Psoas muscle (tissue), 8 donors: ENCODE results near the gene UBR3. TPM values are rescaled to one million over a fixed set of nuclear protein-coding genes. Genes with fewer than 3 reads are reported as not detected.

Experiments used
- ATAC-seq, 4 donors: fragments of 200-7000 bp; cut with Tn5 transposase; one replicate each; pipeline ENCODE4 v1.9.1; 2020; ENCODE audit warnings: moderate library complexity in 3 of 4, mild to moderate bottlenecking in 2 of 4
- DNase-seq, 2 donors: peaks; one replicate each; pipeline ENCODE4 v3.0.0-alpha.2; 2020
- H3K27ac ChIP-seq: fragments of 200-600 bp; one replicate; pipeline ENCODE4 v1.8.0; 2022
- H3K27me3 ChIP-seq, 3 donors: fragments of 200-600 bp in 1 of 3; one replicate each; pipeline versions ENCODE4 v1.6.1 to v1.8.0; 2013 to 2022; ENCODE audit warnings: low read length in 2 of 3, mild to moderate bottlenecking in 2 of 3, moderate library complexity in 1 of 3; ENCODE audit not compliant: insufficient read depth in 3 of 3
- H3K36me3 ChIP-seq, 2 donors: fragments of 200-600 bp in 1 of 2; one replicate each; pipeline versions ENCODE4 v1.6.1 to v1.8.0; 2013 to 2022; ENCODE audit warnings: low read depth in 1 of 2, mild to moderate bottlenecking in 1 of 2, moderate library complexity in 1 of 2; ENCODE audit not compliant: insufficient read depth in 1 of 2
- H3K4me1 ChIP-seq: fragments of 200-600 bp; one replicate; pipeline ENCODE4 v1.8.0; 2022
- H3K4me3 ChIP-seq: fragments of 200-600 bp; one replicate; pipeline ENCODE4 v1.8.0; 2022; ENCODE audit warnings: mild to moderate bottlenecking
- H3K9me3 ChIP-seq: fragments of 200-600 bp; one replicate; pipeline ENCODE4 v1.8.0; 2022
- WGBS, 3 donors: extraction: QIAGEN DNeasy Blood & Tissue Kit; methylation state at CpG; one replicate each; pipeline versions ENCODE4 v1.1.6 to v1.1.7; 2013; 5-methylcytosine and 5-hydroxymethylcytosine counted together
- intact Hi-C, 2 donors: fragments of 100-400 bp; cut with DNase I; formaldehyde crosslinking; loops; one replicate each; pipeline versions ENCODE4 v1.11.0 to v1.14.2; 2022
- polyA plus RNA-seq, 3 donors: library from polyadenylated mRNA; stranded (reverse); fragments of 200-250 nt; gene quantifications; one replicate each; pipeline ENCODE4 v1.2.3, GENCODE V29; 2013
- total RNA-seq, 4 donors: library from RNA; stranded (reverse); fragmentation: NEBNext Ultra II Directional in 2 of 4; extraction: Animal tissue kit (Norgen Biotek cat#: 25700) in 2 of 4; gene quantifications; one replicate each; pipeline versions ENCODE4 v1.2.1 to v1.2.4, GENCODE V29; 2021 to 2023
- TF ChIP-seq, protein P1 (sequence below): fragments of 200-600 bp; IDR thresholded peaks from one replicate; pipeline ENCODE4 v1.8.0; 2022; ENCODE audit warnings: antibody characterized with exemption
- donor health status: healthy with polysubstance abuse.
- donor health status: DM: no; HTN: no; CAD: no; lungs with moderate emphysema.
- donor health status: Bipolar disorder and iron deficiency.
- donor health status: healthy.
- donor health status: DM: yes; HTN: yes; CAD: no.
- donor health status: DM: no; HTN: no; CAD: no.
- donor health status: DM: no; HTN: no; CAD: no.
- donor health status: DM: yes; HTN: yes; CAD: no.

Gene UBR3
- total and polyA plus RNA-seq, 7 donors, result 28.7 to 202 (median 160) TPM

DNA sequence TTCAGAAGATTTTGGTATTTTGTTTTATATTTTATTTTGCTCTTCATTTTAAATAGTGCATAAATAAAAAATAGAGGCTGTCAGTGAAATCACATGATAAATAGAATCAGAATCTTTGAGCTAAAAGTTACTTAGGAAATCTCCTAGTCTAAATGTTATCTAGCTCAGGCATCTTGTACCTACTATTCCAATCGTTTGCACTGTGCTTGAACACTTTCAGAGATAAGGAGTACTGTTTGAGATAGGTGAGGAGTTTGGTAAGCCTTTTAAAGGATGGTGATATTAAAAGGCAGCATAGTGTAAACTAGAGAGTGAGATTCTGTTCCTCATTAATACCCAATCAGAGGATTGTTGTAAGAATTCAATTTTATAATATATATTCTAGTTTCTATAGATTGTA, 193.5 kb downstream of the UBR3 start:
- ATAC-seq, result no peak
- 85 to 86% (median 86%) methylated on average over 1 of the region's 1 CpG for WGBS, 3 donors
- H3K4me1 ChIP-seq, result no peaks in the 10 kb centered on the region

GRCh38 chr2:170022692-170023091, 195.4 kb downstream of the UBR3 start:
- Histone ChIP-seq H3K36me3 (peaks cover 0 to 9% of the 10 kb centered on the region in 2 donors), H3K4me3 (no peak overlapping the region), H3K9me3 (no peaks in the 10 kb centered on the region), H3K4me1 (no peaks in the 10 kb centered on the region), H3K27ac (no peak overlapping the region), H3K27me3 (no peaks in the 10 kb centered on the region)
- TF ChIP-seq, protein P1, sequence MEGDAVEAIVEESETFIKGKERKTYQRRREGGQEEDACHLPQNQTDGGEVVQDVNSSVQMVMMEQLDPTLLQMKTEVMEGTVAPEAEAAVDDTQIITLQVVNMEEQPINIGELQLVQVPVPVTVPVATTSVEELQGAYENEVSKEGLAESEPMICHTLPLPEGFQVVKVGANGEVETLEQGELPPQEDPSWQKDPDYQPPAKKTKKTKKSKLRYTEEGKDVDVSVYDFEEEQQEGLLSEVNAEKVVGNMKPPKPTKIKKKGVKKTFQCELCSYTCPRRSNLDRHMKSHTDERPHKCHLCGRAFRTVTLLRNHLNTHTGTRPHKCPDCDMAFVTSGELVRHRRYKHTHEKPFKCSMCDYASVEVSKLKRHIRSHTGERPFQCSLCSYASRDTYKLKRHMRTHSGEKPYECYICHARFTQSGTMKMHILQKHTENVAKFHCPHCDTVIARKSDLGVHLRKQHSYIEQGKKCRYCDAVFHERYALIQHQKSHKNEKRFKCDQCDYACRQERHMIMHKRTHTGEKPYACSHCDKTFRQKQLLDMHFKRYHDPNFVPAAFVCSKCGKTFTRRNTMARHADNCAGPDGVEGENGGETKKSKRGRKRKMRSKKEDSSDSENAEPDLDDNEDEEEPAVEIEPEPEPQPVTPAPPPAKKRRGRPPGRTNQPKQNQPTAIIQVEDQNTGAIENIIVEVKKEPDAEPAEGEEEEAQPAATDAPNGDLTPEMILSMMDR, result no peak
- DNase-seq (no peak), ATAC-seq (peak; percentile 67 to 86 (median 83))
- intact Hi-C loops, result no loop called here

More for the DNA sequence above, 193.5 kb downstream of the UBR3 start:
- DNase-seq, result no peak
- Histone ChIP-seq H3K9me3 (no peaks in the 10 kb centered on the region), H3K36me3 (peaks cover 0 to 9% of the 10 kb centered on the region in 2 donors), H3K27me3 (no peaks in the 10 kb centered on the region), H3K27ac (no peak overlapping the region), H3K4me3 (no peak overlapping the region)
- intact Hi-C loops, result no loop called here
- TF ChIP-seq, protein P1, result no peak

DNA sequence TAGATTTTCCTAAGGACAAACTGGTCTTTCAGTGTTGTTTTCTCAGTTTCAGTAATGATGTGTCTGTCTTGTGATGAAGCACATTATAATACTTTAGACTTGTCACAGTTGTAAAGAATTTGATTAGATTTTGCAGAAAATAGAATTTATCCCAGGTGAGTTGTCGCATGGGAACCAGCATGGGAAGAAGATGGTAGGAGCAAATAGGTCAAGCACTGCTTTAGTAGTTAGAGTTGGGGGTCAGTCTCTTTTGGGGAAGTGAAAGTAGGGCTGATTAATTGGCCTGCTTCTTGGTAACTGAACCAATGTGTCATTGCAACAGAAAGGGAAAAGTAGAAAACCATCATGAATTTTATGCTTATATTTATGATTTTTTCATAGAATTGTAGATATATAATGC, 197.5 kb downstream of the UBR3 start:
- H3K4me3 ChIP-seq, result no peak overlapping the region
- no peaks in the 10 kb centered on the region for H3K9me3 ChIP-seq
- H3K36me3 ChIP-seq, result peaks cover 2 to 19% of the 10 kb centered on the region in 2 donors
- ATAC-seq, result no peak
- intact Hi-C loops, result no loop called here
- no peaks in the 10 kb centered on the region for H3K4me1 ChIP-seq
- TF ChIP-seq, protein P1, result no peak
- WGBS, 3 donors, result 93 to 100% (median 97%) methylated on average over 1 of the region's 1 CpG
- no peaks in the 10 kb centered on the region for H3K27me3 ChIP-seq
- no peak for DNase-seq
- no peak overlapping the region for H3K27ac ChIP-seq

DNA sequence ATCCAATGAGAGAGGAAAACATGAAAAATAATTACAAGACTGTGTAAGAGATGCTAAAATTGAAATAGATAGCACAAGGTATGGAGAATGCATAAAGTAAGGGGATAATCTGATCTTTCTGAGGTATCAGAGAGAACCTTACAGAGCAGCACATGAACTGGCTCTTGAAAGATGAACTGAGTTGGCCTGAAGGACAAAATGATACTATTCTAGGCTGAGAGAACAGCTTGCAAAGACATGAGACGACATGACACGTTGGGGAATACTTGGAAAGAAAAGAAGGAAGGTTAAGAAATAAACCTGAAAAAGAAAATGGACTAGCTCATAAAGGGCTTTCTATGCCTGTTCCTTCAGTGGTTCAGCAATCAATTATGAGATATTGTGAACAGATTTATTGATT, 198.0 kb downstream of the UBR3 start:
- Histone ChIP-seq H3K27ac (no peak overlapping the region), H3K4me1 (no peaks in the 10 kb centered on the region), H3K4me3 (no peak overlapping the region), H3K9me3 (no peaks in the 10 kb centered on the region), H3K36me3 (peaks cover 2 to 24% of the 10 kb centered on the region in 2 donors), H3K27me3 (no peaks in the 10 kb centered on the region)
- DNase-seq (no peak), ATAC-seq (peak in 2 of 4 donors; percentile 52 to 62)
- 23 to 54% (median 36%) methylated on average over 2 of the region's 2 CpGs for WGBS, 3 donors
- TF ChIP-seq, protein P1, result no peak
- intact Hi-C loops, result no loop called here

- Histone ChIP-seq H3K9me3 (no peaks in the 10 kb centered on the region), H3K4me1 (no peaks in the 10 kb centered on the region), H3K36me3 (peaks cover 2 to 26% of the 10 kb centered on the region in 2 donors), H3K4me3 (no peak overlapping the region), H3K27ac (no peak overlapping the region), H3K27me3 (no peaks in the 10 kb centered on the region)
- TF ChIP-seq, protein P1, result no peak
- no peak for DNase-seq
- no peak for ATAC-seq
- 92 to 100% (median 95%) methylated on average over 1 of the region's 1 CpG for WGBS, 3 donors
- intact Hi-C loops, result no loop called here
Observed at GRCh38 chr2:170026361-170026760, 199.1 kb downstream of the UBR3 start.
